HG03060 (cell line): ENCODE data around the gene UBE2E1.
"Not testable (repeated sequence)": the region's sequence is repeated elsewhere in the genome, so short reads cannot be mapped to it uniquely, and the experiment has no call there.

Experiments
- ATAC-seq: cut with Tn5 transposase; IDR thresholded peaks from one replicate; pipeline ENCODE4 v1.9.1; 2021; ENCODE audit warnings: low read depth, moderate number of reproducible peaks; ENCODE audit not compliant: unreplicated experiment

Gene UBE2E1

DNA sequence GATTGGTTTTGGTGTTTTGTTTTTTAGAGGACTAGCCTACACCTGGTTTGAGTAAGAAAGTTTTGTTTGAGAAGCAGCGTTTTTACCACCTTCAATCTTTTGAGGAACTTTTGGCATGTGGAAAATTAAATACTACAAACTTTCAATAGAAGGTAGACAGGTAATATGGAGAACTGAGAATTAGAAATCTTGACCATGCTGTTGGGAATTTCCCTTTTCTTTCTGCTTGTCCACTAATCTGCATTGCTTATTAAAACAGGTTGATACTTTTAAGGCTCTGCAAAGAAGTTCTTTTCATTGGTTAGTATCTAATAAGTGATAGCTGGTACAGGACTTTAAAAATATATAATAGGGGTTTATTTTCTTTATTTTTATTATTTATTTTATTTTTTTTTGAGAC is 31.9 kb downstream of the UBE2E1 start:
- ATAC-seq, result no peak

- ATAC-seq, result no peak
Observed at GRCh38 chr3:23840521-23840920, 34.8 kb downstream of the UBE2E1 start.

DNA sequence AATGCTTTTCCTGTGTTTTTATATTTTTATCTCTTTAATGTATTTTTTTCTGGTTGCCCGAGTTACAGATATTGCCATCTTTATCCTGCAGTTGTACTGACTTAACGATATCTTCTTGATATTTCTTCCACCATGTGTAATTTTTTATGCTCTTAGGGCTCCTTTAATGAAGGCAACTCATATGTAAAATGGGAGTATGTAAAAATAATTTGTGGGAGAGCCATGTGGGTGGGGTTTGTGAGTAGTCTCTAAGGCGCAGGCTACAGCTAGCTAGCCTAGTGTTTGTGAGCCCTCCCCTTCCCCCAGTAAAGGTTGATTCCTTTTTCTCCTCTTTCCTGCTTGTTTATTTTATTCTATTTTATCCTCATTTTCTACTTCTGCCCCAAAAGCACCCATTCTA is 38.1 kb downstream of the UBE2E1 start:
- no peak for ATAC-seq

GRCh38 chr3:23845326-23846216 is 39.8 kb downstream of the UBE2E1 start:
- ATAC-seq, result no peak

- not testable (repeated sequence) for ATAC-seq
Observed at GRCh38 chr3:23849462-23849861, 43.7 kb downstream of the UBE2E1 start.

DNA sequence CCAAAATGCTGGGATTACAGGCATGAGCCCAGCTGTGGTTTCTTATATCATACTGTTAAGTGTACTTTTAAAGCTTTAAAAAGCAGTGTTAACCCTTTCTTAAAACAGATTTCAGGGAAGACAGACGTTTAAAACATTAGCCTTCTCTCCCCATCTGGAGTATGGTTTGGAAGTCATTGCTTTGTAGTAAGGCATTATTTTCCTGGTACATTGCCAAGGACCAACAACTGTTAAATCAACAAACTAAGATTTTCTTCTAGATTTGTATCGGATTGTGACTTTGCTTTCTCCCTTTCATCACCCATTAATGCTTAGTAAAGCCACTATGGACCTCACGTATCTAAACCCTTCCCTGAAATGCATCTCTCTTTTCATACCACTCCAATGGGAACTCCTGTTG is 50.5 kb downstream of the UBE2E1 start:
- ATAC-seq, result no peak

DNA sequence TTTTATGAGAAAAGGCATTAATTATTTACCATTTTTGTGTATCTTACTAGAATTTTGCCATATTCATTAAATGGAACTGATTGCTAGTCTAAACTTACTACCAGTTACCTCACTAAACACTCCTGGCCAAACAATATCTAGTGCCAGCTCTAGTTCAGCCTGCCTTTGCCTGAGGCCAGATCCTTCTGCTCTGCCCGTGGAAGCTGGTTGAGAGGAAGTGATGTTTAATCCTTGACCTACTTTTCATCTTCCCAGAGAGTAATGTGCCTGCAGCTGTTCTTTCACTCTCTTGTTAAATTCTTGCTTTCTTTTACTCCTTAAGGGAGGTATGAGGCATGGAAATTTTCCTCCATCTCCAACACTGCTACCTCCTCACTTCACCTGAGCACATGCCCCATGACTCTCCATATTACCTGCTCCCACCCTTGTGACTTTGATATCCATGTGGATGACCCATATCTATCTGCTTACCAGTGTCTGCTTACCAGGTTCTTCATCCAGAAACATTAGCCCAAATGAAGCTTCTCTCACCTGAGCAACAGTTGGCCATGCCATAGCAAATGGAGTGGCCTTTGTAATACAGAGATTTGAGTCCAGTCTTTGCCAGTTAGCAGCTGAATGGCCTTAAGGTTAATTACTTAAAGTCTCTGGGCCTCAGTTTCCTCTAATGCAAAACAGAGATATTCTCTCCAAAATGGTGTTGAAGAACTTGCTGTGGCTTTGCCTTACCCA is 53.4 kb downstream of the UBE2E1 start:
- no peak for ATAC-seq

GRCh38 chr3:23859839-23860382 is 54.2 kb downstream of the UBE2E1 start:
- no peak for ATAC-seq

DNA sequence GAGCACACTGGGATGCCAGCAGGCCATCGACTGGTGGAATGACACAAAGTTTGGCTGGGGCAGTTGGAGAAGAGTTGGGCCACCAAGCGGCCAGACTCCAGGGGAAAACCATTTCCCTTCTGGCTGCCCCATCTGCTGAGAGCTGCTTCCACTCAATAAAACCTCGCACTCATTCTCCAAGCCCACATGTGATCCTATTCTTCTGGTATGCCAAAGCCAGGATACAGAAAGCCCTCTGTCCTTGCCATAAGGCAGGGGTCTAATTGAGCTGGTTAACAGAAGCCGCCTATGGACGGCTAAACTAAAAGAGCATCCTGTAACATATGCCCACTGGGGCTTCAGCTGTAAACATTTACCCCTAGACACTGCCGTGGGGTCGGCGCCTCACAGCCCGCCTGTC is 55.9 kb downstream of the UBE2E1 start:
- no peak for ATAC-seq

GRCh38 chr3:23863060-23863459 is 57.3 kb downstream of the UBE2E1 start:
- ATAC-seq, result no peak

DNA sequence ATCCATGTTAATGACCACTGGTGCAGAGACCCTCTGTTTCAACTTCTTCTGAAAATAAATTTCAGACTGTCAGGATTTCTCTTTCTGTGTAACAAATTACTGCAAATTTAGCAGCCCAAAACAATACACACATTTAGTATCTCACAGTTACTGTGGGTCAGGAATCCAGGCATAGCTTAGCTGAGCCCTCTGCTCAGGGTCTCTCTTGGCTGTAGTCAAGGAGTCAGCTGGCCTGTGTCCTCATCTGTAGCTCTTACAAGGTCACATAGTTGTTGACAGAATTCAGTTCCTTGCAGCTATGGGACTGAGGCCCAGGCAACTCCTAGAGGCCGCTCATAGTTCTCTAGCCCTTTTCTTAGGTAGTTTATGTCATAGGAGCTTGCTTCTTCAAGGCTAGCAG is 59.2 kb downstream of the UBE2E1 start:
- no peak for ATAC-seq

DNA sequence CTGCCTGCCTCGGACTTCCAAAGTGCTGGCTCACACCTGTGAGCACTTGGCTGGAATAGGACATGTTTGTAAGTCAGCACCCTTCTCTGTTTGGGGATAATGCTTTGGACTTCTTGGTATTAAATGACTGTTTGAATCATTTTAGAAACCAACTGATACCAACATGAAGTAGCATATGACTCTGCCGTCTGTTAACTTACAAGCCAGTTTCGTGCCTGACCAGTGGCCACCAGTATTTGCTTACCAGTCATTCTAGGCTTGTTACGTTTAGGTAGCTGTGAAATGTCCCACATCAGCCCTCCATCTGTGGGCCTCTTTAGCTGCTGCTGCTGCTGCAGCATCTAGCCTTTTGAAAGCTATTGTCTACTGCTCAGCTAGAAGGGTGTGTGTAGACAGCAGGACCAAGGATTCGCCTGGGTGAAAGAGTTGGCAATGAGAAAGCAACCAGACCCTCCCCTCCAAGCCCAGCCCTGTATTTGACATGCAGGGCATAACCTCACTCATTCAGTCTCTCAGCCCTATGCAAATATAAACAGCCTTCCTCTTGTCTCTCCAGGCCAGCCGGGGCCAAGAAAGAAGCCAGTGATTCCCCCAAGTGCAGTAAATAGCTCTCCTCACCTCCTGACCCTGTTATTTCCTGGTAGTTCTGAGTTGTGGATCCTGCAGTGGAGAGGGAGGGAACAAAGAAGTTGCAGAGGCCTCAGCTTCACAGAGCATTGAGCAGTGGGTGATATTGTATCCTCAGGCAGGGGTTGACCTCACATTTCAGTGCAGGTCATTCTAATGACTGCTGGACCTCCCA is 60.0 kb downstream of the UBE2E1 start:
- peak; percentile 95 for ATAC-seq

DNA sequence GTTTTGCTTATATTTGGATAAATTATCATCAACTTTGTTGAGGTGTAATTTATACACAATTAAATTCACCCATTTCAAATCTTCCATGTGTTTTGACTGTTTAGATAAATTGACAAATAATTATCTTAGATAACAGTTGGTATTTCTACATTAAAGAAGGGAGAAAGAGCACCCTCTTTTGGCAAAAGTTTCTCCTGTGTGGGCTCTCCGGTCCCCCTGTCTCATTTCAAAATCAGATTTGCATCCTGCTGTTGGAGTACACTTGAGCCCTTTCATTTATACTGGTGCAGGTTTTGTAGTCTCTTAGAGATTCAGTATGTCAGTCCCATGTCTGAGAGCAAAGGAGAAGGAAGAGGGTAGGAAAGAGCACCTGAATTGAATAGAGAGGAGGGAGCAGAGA is 61.6 kb downstream of the UBE2E1 start:
- ATAC-seq, result no peak

DNA sequence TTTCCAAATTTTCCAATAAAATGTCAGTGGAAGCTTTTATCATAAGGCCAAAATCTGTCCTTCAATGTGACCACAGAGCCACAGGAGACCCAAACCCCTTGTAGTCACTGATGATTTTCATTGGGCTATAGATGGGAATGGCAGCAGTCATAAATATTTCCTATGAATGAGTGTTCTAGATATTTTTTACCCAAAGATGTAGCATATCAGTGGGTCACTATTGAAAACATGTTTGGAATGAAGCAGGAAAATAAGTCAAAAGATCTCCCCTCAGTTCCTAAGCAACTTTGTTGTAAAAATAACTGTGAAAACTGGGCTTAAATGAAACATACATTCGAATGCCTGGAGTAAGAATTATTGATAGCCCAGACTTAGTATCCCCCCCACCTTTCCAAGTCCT is 62.1 kb downstream of the UBE2E1 start:
- ATAC-seq, result no peak

GRCh38 chr3:23869977-23870662 is 64.4 kb downstream of the UBE2E1 start:
- ATAC-seq, result no peak

DNA sequence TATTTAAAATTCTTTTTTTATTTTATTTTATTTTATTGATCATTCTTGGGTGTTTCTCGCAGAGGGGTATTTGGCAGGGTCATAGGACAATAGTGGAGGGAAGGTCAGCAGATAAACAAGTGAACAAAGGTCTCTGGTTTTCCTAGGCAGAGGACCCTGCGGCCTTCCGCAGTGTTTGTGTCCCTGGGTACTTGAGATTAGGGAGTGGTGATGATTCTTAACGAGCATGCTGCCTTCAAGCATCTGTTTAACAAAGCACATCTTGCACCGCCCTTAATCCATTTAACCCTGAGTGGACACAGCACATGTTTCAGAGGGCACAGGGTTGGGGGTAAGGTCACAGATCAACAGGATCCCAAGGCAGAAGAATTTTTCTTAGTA is 64.9 kb downstream of the UBE2E1 start:
- ATAC-seq, result not testable (repeated sequence)

GRCh38 chr3:23871361-23871760 is 65.6 kb downstream of the UBE2E1 start:
- not testable (repeated sequence) for ATAC-seq

DNA sequence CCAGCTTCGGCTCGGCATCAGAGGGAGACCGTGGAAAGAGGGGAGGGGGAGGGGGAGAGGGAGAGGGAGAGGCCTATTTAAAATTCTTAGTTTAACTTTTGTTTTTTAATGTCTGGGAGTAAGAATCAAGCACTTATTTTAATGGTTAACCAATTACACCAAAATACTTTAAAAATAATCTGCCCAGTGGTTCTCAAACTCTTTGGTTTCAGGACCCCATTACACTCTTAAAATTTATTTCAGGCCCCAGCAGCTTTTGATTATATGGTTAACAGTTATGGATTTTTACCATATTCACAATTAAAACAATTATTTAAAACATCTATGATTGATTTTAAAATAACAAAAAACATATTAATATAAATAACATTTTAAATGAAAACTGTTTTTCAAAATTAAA is 66.6 kb downstream of the UBE2E1 start:
- ATAC-seq, result no peak

DNA sequence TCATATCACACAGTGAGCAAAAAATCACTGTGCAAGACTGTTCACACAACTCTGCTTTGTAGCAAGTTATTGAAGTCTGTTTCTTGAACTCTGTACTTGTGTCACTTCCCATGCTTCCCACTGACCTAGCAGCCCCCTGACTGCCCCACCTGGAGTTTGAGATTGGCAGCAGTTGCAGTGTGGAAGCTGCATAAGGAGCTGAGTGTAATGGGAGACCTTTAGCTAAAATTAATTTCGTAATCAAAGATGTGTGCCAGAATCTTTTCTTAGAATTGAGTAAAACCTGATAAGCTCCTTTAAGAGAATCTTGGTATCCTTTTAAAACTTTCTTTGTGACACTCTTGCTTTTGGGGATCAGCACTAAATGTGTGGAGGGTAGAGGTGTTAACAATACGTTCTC is 68.2 kb downstream of the UBE2E1 start:
- no peak for ATAC-seq
